ENCODE measurements around the gene MRPS10.
"Not testable (repeated sequence)": the region's sequence is repeated elsewhere in the genome, so short reads cannot be mapped to it uniquely, and the experiment has no call there.

The MRPS10 gene

DNA sequence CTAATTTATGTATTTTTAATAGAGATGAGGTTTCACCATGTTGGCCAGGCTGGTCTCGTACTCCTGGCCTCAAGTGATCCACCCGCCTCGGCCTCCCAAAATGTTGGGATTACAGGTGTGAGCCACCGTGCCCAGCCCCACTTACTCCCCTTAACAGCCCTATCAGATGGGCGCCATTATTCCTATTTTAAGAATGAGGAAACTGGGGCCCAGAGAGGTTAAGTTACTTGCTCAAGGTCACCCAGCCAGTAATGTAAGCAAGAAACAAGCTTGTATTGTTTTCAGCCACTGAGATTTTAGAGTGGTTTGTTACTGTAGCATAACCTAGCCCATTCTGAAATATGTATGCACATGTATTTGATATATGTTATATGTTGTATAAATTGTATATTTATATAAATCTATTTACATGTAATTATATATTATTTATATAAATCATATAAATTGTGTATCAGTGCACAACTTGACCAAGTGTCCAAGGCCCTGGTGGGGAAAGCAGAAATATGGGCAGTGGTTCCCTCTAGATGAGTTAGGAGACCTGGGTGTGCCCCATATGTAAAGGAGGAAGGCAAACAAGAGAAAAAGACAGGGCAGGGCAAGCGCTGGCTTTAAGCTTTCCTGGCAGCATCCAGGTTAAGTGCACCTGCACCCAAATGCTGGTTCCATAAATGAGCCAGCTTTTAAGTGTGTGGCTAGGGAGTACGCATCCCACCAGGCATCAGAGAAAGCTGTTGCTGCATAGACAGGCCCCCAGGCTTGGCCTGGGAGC is 45.7 kb downstream of the MRPS10 start:
- no peak for DNase-seq

DNA sequence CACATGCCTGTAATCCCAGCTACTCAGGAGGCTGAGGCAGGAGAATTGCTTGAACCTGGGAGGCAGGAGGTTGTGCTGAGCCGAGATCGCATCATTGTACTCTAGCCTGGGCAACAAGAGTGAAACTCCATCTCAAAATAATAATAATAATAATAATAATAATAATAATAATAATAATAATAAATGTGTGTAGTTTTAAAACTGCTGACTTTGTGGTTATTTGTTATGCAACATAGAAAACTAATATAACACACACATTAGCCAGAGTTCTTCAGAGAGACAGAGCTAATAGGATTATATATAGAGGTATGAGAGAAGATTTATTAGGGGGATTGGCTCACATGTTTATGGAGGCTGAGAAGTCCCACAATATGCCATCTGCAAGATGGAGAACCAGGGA is 47.9 kb downstream of the MRPS10 start:
- DNase-seq: not testable (repeated sequence)

DNA sequence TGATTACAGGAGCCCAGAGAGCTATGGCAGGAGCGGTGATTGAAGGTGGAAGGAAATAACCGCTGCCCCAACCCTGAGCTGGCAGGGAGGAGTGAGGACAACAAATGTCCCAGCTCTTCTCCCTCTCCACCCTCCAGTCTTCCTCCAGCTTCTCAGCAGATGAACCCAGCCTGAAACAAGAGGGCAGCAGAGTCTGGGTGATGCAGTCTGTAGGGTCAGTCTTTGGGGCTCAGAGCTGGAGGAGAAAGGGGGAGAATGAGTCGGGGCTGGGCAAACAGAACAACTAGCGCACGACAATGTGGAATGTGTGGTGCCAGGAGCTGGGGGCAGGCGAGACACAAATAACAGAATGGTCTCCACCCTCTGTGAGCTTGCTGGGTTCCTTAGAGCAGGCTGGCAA is 49.0 kb downstream of the MRPS10 start:
- no peak for DNase-seq

DNA sequence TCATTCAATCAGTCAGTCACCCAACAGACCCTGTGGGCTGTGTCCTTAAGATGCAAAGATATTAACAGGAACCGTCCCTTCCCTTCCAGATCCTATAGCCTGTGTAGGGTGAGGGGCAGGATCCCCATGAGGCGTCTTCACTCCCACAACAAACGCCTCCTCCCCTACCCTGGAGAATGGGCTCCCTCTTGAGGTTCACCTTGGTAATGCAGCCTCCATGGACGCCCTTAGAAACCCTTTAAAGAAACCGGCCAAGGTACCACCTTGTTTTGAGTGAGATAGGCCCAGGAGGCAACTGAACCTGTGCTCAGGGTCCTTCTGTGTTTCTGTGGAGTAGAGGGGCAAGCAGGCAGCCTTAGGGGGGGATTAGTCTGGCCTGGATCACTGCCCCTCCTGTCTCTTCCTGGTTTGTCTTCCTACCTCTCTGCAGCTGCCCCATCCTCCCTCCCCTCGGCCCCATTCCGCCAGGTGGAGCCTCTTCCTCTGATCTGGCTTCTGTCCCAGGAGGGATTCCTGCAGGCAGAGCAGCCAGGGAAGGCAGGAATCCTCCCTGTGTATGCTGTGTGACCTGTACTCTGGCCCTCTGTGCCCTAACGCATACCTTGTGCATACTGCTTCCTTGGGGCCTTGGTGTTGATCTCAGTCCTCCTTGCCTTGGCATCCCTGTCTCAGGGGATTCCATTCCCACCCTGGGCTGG is 51.1 kb downstream of the MRPS10 start:
- DNase-seq: peak; percentile 9

DNA sequence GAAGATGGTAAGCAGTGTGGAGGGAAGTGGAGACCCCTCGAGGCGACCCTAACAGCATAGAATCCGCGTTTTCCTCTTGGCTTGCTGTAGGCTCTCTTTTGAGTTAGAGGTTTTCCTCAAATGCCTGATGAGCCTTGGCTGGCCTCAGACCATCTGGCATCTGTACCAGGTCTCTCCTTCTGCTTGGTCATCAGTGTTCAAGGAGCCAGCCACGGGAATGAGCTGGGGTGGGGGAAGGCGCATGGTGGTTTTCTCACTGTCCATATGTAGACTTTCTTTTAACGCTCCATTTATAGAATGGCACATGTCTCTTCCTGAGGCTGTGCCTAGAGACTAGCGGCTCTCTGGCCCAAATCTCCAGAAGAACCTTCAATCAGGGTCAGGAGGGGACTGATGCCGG is 52.6 kb downstream of the MRPS10 start:
- DNase-seq: no peak

DNA sequence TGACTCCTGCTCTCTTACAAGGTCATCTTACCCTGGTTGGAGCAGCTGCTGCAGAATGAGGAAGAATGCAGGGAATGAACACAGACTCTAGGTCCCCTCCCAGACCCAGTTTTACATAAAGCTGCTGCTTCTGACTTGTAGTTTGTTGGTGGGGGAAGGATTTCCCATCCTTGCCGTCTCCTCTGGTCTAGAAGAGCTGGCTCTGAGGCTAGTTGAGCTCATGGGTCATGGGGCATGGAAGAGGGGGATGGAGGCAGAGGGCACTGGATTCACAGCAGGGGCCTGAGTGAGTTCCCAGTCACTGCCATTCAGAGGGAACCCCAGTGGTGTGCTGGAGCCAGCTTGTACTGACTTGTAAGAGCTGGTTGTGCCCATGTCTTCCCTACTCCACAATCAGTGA is 53.7 kb downstream of the MRPS10 start:
- no peak for DNase-seq

DNA sequence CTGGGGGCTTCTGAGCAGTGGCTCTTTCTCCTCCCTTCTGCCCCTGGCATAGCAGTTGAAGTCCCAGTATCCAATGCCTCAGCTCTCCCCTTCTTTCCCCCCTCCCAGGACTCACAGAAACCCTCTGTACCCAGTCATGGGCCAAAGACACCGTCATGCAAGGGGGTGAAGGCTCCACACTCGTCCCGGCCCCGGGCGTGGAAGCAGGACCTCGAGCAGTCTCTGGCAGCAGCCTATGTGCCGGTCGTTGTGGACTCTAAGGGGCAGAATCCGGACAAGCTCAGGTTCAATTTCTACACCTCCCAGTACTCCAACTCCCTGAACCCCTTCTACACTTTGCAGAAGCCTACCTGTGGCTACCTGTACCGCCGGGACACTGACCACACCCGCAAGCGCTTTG is 54.8 kb downstream of the MRPS10 start:
- DNase-seq: no peak

DNA sequence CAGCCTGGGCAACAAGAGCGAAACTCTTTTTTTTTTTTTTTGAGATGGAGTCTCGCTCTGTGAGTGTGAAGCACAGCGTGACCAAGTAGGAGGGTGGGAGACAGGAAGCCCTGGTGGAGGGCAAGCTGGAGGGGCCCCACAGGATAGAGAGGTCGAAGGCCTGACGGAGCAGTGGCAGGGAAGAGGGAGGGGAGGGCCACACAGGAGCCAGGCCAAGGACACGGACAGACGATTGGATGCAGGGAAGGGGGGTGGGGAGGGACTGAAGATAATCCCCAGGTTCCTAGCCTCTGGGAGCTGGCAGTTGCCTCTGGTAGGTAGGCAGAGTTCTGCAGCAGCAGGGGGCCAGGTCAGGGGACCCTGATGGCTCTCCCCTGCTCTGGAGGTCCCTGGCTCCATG is 55.3 kb downstream of the MRPS10 start:
- no peak for DNase-seq

DNA sequence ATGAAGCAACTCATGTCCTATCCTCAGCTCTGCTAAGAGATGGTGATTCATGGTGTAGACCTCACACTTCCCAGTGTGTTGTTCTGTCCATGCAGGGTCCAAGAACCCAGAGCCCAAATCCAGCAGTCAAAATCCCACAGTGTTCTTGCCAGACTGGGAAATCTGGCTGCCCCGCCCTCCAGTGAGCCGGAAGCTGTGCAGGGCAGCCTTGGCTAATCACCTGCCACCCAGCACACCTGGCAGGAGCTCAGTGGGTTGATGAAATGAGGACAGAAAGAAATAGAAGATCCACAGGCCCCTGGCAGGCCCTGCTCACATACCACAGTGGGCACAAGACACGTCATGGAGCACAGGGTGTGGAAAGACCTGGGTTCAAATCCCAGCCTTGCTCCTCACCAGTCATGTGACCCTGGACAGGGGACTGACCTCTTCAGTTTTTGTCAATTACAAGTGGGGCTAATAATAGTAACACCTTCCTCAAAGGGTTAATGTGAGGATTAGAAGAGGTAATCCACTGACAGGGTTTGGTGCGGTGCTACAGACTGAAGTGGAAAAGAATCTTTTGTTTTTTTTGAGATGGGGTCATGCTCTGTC is 58.1 kb downstream of the MRPS10 start:
- no peak for DNase-seq

DNA sequence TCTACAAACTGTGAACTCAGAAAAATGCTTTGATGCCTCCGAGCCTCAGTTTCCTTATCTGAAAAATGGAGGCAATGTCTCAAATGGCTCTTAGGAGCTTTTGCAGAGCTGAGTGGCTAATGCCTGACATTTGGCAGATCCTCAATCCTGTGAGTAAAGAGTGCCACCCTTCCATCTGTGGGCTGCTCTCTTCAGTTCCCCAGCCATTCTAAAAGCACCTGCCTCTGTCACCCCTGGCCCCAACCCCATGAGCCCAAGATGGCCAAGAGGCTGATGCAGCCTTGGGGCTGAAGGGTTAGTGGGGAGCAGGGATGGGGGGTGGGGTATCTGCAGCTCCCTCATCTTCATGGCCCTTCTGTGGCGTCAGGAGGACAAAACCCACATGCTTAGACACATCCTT is 59.0 kb downstream of the MRPS10 start:
- DNase-seq: no peak

DNA sequence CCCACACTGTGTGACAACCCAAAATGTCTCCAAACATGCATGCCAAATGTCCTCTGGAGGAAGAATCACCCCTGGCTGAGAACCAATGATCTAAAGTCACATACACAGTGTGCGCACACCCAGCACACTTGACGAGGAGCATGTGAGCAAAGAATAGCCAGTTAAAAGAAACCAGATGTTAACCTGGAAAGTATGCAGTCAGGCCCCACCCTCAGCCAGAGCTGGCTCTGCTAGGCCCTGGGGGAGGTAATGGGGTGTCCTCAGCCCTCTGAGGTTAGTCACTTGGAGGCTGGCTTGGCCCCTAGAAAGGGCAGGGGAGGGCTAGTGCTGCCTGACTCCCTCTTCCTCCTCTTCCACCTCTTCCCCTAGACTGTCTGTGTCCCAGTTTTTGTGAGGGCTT is 59.6 kb downstream of the MRPS10 start:
- DNase-seq: no peak
